Neural crest cell (in vitro differentiated cells): ENCODE data around the gene EGR4. TPM values are rescaled to one million over a fixed set of nuclear protein-coding genes. Genes with fewer than 3 reads are reported as not detected.
A peak's percentile ranks its signal among the peaks of the same experiment; 100 is the strongest.

Source experiments
- DNase-seq: peaks from one replicate; pipeline ENCODE4 v3.0.0; 2021; ENCODE audit warnings: low read depth, mixed read lengths, low spot score
- H3K27ac Mint-ChIP-seq: one replicate; pipeline ENCODE4 v1.8.0; 2021; ENCODE audit warnings: mild to moderate bottlenecking, mixed read lengths; ENCODE audit not compliant: unreplicated experiment
- H3K27me3 Mint-ChIP-seq: 2 replicates; pipeline ENCODE4 v1.8.0; 2021; ENCODE audit warnings: low read depth, mild to moderate bottlenecking, mixed read lengths
- H3K36me3 Mint-ChIP-seq: 2 replicates; pipeline ENCODE4 v1.8.0; 2021; ENCODE audit warnings: low read depth, mild to moderate bottlenecking, mixed read lengths
- H3K4me1 Mint-ChIP-seq: 2 replicates; pipeline ENCODE4 v1.8.0; 2021; ENCODE audit warnings: mixed read lengths
- H3K4me3 Mint-ChIP-seq: one replicate; pipeline ENCODE4 v1.8.0; 2021; ENCODE audit warnings: mild to moderate bottlenecking, mixed read lengths
- H3K9me3 Mint-ChIP-seq: 2 replicates; pipeline ENCODE4 v1.8.0; 2021; ENCODE audit warnings: mixed read lengths
- CTCF ChIP-seq: fragments of 200-600 bp; sonication (generic); conservative IDR thresholded peaks from 2 replicates; pipeline ENCODE4 v1.5.0; 2021; ENCODE audit warnings: antibody characterized with exemption, mild to moderate bottlenecking
- total RNA-seq: library from RNA; stranded (reverse); gene quantifications from 2 replicates; pipeline ENCODE4 v1.2.1, GENCODE V29; 2021

Gene EGR4
- total RNA-seq, 1 donor from 2014 or later: not detected

- peaks cover 73% of the 10 kb centered on the region for H3K27me3 Mint-ChIP-seq
- H3K4me3 Mint-ChIP-seq: no peak overlapping the region
- peaks cover 13% of the 10 kb centered on the region for H3K36me3 Mint-ChIP-seq
- no peaks in the 10 kb centered on the region for H3K9me3 Mint-ChIP-seq
- no peak for DNase-seq
- no peak for TF ChIP-seq CTCF
- peaks cover 7% of the 10 kb centered on the region for H3K4me1 Mint-ChIP-seq
- H3K27ac Mint-ChIP-seq: no peak overlapping the region
Measured at GRCh38 chr2:73269686-73270465, 23.5 kb downstream of the EGR4 start.

GRCh38 chr2:73268830-73269685 lies 24.3 kb downstream of the EGR4 start:
- peak; percentile 49 for TF ChIP-seq CTCF
- Mint-ChIP-seq H3K9me3 (no peaks in the 10 kb centered on the region), H3K4me3 (no peak overlapping the region), H3K4me1 (peaks cover 7% of the 10 kb centered on the region), H3K27ac (no peak overlapping the region), H3K27me3 (peaks cover 70% of the 10 kb centered on the region), H3K36me3 (peaks cover 12% of the 10 kb centered on the region)
- DNase-seq: no peak

GRCh38 chr2:73268366-73268829 lies 24.9 kb downstream of the EGR4 start:
- TF ChIP-seq CTCF: no peak
- H3K9me3 Mint-ChIP-seq: no peaks in the 10 kb centered on the region
- peak overlapping the region; percentile 21 for H3K4me3 Mint-ChIP-seq
- peaks cover 9% of the 10 kb centered on the region for H3K36me3 Mint-ChIP-seq
- no peak for DNase-seq
- no peak overlapping the region for H3K27ac Mint-ChIP-seq
- H3K4me1 Mint-ChIP-seq: peaks cover 7% of the 10 kb centered on the region
- H3K27me3 Mint-ChIP-seq: peaks cover 65% of the 10 kb centered on the region

- peaks cover 9% of the 10 kb centered on the region for H3K36me3 Mint-ChIP-seq
- H3K9me3 Mint-ChIP-seq: no peaks in the 10 kb centered on the region
Measured at GRCh38 chr2:73267008-73267407, 26.3 kb downstream of the EGR4 start.

More at GRCh38 chr2:73267008-73267407, 26.3 kb downstream of the EGR4 start:
- H3K27ac Mint-ChIP-seq: no peak overlapping the region
- no peak for TF ChIP-seq CTCF
- H3K4me3 Mint-ChIP-seq: no peak overlapping the region
- DNase-seq: no peak
- peaks cover 54% of the 10 kb centered on the region for H3K27me3 Mint-ChIP-seq
- peaks cover 7% of the 10 kb centered on the region for H3K4me1 Mint-ChIP-seq
